Rectal smooth muscle tissue (tissue), 1 donor: ENCODE data around the gene METTL1.

Experiments
- H3K27ac ChIP-seq: one replicate; pipeline ENCODE4 v1.7.0; 2013; ENCODE audit warnings: low read depth, low read length, inconsistent platforms
- H3K27me3 ChIP-seq: one replicate; pipeline ENCODE4 v1.7.0; 2013; ENCODE audit warnings: low read length; ENCODE audit not compliant: control insufficient read depth, insufficient read depth
- H3K36me3 ChIP-seq: one replicate; pipeline ENCODE4 v1.7.0; 2013; ENCODE audit warnings: low read length; ENCODE audit not compliant: control insufficient read depth, insufficient read depth
- H3K4me1 ChIP-seq: one replicate; pipeline ENCODE4 v1.7.0; 2013; ENCODE audit warnings: low read length; ENCODE audit not compliant: control insufficient read depth, insufficient read depth
- H3K4me3 ChIP-seq: one replicate; pipeline ENCODE4 v1.7.0; 2013; ENCODE audit warnings: low read length
- H3K9ac ChIP-seq: one replicate; pipeline ENCODE4 v1.7.0; 2013; ENCODE audit warnings: low read length

Gene METTL1

GRCh38 chr12:57754411-57755193 is 17.3 kb downstream of the METTL1 start, which contains the start of gene MARCHF9:
TSS of gene MARCHF9 (plus strand) at chr12:57755103. CDS start at chr12:57755529, 426 bp downstream.
- no peaks in the 10 kb centered on the region for H3K27me3 ChIP-seq
- peaks cover 15% of the 10 kb centered on the region for H3K4me1 ChIP-seq
- H3K4me3 ChIP-seq: peak within 1 kb of the TSS; percentile 73
- no peak within 1 kb of the TSS for H3K9ac ChIP-seq
- peaks cover 8% of the 10 kb centered on the region for H3K36me3 ChIP-seq
- no peak within 1 kb of the TSS for H3K27ac ChIP-seq

- H3K27ac ChIP-seq: no peak overlapping the region
- no peaks in the 10 kb centered on the region for H3K27me3 ChIP-seq
- no peak overlapping the region for H3K9ac ChIP-seq
- H3K4me1 ChIP-seq: peaks cover 15% of the 10 kb centered on the region
- H3K4me3 ChIP-seq: no peak overlapping the region
- peaks cover 11% of the 10 kb centered on the region for H3K36me3 ChIP-seq
These were observed 18.1 kb downstream of the METTL1 start for GRCh38 chr12:57753756-57754337.

- peak overlapping the region; percentile 22 for H3K27ac ChIP-seq
- peaks cover 12% of the 10 kb centered on the region for H3K36me3 ChIP-seq
- H3K4me1 ChIP-seq: peaks cover 15% of the 10 kb centered on the region
- peak overlapping the region; percentile 68 for H3K4me3 ChIP-seq
- no peak overlapping the region for H3K9ac ChIP-seq
- no peaks in the 10 kb centered on the region for H3K27me3 ChIP-seq
These were observed 19.3 kb downstream of the METTL1 start for GRCh38 chr12:57752668-57753000.

GRCh38 chr12:57751788-57752667 is 19.9 kb downstream of the METTL1 start, which contains the start of gene CDK4:
TSS of gene CDK4 (minus strand) at chr12:57752310. CDS start at chr12:57751717, 593 bp downstream.
- Histone ChIP-seq H3K27me3 (no peaks in the 10 kb centered on the region), H3K4me3 (peak within 1 kb of the TSS; percentile 84), H3K9ac (peak within 1 kb of the TSS; percentile 70), H3K4me1 (peaks cover 15% of the 10 kb centered on the region), H3K27ac (peak within 1 kb of the TSS; percentile 84), H3K36me3 (peaks cover 16% of the 10 kb centered on the region)

- H3K27ac ChIP-seq: peak overlapping the region; percentile 84
- H3K9ac ChIP-seq: peak overlapping the region; percentile 70
- no peaks in the 10 kb centered on the region for H3K27me3 ChIP-seq
- peaks cover 15% of the 10 kb centered on the region for H3K4me1 ChIP-seq
- peaks cover 17% of the 10 kb centered on the region for H3K36me3 ChIP-seq
- peak overlapping the region; percentile 84 for H3K4me3 ChIP-seq
These were observed 20.5 kb downstream of the METTL1 start for GRCh38 chr12:57751432-57751787.

GRCh38 chr12:57750561-57751431 is 21.1 kb downstream of the METTL1 start:
- H3K27me3 ChIP-seq: no peaks in the 10 kb centered on the region
- no peak overlapping the region for H3K9ac ChIP-seq
- peaks cover 17% of the 10 kb centered on the region for H3K36me3 ChIP-seq
- H3K27ac ChIP-seq: peak overlapping the region; percentile 84
- peak overlapping the region; percentile 84 for H3K4me3 ChIP-seq
- peaks cover 17% of the 10 kb centered on the region for H3K4me1 ChIP-seq

- no peaks in the 10 kb centered on the region for H3K27me3 ChIP-seq
- H3K4me1 ChIP-seq: peaks cover 17% of the 10 kb centered on the region
- H3K27ac ChIP-seq: no peak overlapping the region
- no peak overlapping the region for H3K4me3 ChIP-seq
- H3K9ac ChIP-seq: no peak overlapping the region
- peaks cover 17% of the 10 kb centered on the region for H3K36me3 ChIP-seq
These were observed 22.8 kb downstream of the METTL1 start for GRCh38 chr12:57749061-57749460.

GRCh38 chr12:57746025-57746424 is 25.9 kb downstream of the METTL1 start:
- peaks cover 17% of the 10 kb centered on the region for H3K36me3 ChIP-seq
- H3K27ac ChIP-seq: peak overlapping the region; percentile 93

GRCh38 chr12:57745485-57745881 is 26.4 kb downstream of the METTL1 start:
- H3K27me3 ChIP-seq: no peaks in the 10 kb centered on the region
- H3K9ac ChIP-seq: peak overlapping the region; percentile 84
- H3K4me3 ChIP-seq: peak overlapping the region; percentile 86
- peaks cover 5% of the 10 kb centered on the region for H3K4me1 ChIP-seq
- H3K27ac ChIP-seq: peak overlapping the region; percentile 93
- H3K36me3 ChIP-seq: peaks cover 17% of the 10 kb centered on the region

More at GRCh38 chr12:57746025-57746424, 25.9 kb downstream of the METTL1 start:
- Histone ChIP-seq H3K4me1 (peaks cover 7% of the 10 kb centered on the region), H3K27me3 (no peaks in the 10 kb centered on the region), H3K9ac (no peak overlapping the region), H3K4me3 (peak overlapping the region; percentile 86)

GRCh38 chr12:57744777-57745484 is 27.0 kb downstream of the METTL1 start, which contains the start of gene TSPAN31:
TSS of gene TSPAN31 (plus strand) at chr12:57745039. CDS start at chr12:57745155, 116 bp downstream.
- Histone ChIP-seq H3K9ac (peak within 1 kb of the TSS; percentile 84), H3K4me3 (peak within 1 kb of the TSS; percentile 86), H3K4me1 (peaks cover 5% of the 10 kb centered on the region), H3K27me3 (peaks cover 3% of the 10 kb centered on the region), H3K27ac (peak within 1 kb of the TSS; percentile 93), H3K36me3 (peaks cover 13% of the 10 kb centered on the region)

- Histone ChIP-seq H3K36me3 (peaks cover 13% of the 10 kb centered on the region), H3K27ac (peak overlapping the region; percentile 93), H3K4me3 (peak overlapping the region; percentile 86), H3K4me1 (peaks cover 5% of the 10 kb centered on the region), H3K9ac (no peak overlapping the region), H3K27me3 (peaks cover 7% of the 10 kb centered on the region)
These were observed 27.6 kb downstream of the METTL1 start for GRCh38 chr12:57744194-57744776.
